HL-60 (cell line): Measurements from ENCODE around the gene DPYSL5.

ENCODE experiments used
- GABPA ChIP-seq: IDR thresholded peaks from 2 replicates; pipeline ENCODE4 v1.6.1; 2012; ENCODE audit warnings: low read depth
- POLR2AphosphoS5 ChIP-seq: IDR thresholded peaks from 2 replicates; pipeline ENCODE4 v1.6.1; 2012; ENCODE audit warnings: low read depth
- TF ChIP-seq, protein P1 (sequence below): IDR thresholded peaks from one replicate; pipeline ENCODE4 v1.5.1; 2011; ENCODE audit warnings: low read length, control low read depth, inconsistent platforms; ENCODE audit not compliant: insufficient read depth
- TF ChIP-seq, protein P2 (sequence below): IDR thresholded peaks from 2 replicates; pipeline ENCODE4 v1.6.1; 2012; ENCODE audit warnings: low read depth; ENCODE audit not compliant: insufficient replicate concordance

DNA sequence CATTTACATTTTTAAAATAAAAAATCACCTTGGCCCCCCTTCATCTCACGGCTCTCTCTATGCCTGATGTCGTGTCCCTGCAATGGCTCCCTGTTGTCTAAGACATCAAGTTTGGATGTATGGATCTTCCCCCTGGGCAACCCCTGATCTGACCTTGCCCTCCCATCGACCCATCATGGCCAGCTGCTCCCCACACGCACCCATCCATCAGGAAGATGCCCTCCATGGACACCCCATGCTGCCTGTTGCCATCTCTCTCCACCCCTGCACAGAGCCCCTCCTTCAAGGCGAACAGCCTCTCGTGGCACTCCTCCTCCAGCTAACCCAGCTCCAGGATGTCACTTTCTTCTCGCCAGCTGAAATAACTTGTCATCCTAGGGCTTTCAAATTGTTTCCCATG is 59.5 kb downstream of the DPYSL5 start:
- TF ChIP-seq, protein P1, sequence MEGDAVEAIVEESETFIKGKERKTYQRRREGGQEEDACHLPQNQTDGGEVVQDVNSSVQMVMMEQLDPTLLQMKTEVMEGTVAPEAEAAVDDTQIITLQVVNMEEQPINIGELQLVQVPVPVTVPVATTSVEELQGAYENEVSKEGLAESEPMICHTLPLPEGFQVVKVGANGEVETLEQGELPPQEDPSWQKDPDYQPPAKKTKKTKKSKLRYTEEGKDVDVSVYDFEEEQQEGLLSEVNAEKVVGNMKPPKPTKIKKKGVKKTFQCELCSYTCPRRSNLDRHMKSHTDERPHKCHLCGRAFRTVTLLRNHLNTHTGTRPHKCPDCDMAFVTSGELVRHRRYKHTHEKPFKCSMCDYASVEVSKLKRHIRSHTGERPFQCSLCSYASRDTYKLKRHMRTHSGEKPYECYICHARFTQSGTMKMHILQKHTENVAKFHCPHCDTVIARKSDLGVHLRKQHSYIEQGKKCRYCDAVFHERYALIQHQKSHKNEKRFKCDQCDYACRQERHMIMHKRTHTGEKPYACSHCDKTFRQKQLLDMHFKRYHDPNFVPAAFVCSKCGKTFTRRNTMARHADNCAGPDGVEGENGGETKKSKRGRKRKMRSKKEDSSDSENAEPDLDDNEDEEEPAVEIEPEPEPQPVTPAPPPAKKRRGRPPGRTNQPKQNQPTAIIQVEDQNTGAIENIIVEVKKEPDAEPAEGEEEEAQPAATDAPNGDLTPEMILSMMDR = no peak
- TF ChIP-seq, protein P2, sequence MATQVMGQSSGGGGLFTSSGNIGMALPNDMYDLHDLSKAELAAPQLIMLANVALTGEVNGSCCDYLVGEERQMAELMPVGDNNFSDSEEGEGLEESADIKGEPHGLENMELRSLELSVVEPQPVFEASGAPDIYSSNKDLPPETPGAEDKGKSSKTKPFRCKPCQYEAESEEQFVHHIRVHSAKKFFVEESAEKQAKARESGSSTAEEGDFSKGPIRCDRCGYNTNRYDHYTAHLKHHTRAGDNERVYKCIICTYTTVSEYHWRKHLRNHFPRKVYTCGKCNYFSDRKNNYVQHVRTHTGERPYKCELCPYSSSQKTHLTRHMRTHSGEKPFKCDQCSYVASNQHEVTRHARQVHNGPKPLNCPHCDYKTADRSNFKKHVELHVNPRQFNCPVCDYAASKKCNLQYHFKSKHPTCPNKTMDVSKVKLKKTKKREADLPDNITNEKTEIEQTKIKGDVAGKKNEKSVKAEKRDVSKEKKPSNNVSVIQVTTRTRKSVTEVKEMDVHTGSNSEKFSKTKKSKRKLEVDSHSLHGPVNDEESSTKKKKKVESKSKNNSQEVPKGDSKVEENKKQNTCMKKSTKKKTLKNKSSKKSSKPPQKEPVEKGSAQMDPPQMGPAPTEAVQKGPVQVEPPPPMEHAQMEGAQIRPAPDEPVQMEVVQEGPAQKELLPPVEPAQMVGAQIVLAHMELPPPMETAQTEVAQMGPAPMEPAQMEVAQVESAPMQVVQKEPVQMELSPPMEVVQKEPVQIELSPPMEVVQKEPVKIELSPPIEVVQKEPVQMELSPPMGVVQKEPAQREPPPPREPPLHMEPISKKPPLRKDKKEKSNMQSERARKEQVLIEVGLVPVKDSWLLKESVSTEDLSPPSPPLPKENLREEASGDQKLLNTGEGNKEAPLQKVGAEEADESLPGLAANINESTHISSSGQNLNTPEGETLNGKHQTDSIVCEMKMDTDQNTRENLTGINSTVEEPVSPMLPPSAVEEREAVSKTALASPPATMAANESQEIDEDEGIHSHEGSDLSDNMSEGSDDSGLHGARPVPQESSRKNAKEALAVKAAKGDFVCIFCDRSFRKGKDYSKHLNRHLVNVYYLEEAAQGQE = no peak
- TF ChIP-seq POLR2AphosphoS5 (no peak), GABPA (no peak)
